T-helper 2 cell treated with Interferon-gamma antibody and Interleukin-4, amounts not matched to agents 5 μg/mL and 100 μg/mL, for 36 hours (primary cell): Measurements from ENCODE around the gene SPARCL1.

Experiments
- DNase-seq: peaks from one replicate; pipeline ENCODE4 v3.0.0; 2021; ENCODE audit warnings: low spot score
- H3K27ac Mint-ChIP-seq: one replicate; pipeline ENCODE4 v1.8.0; 2021; ENCODE audit warnings: mild to moderate bottlenecking, mixed read lengths
- H3K27me3 Mint-ChIP-seq: one replicate; pipeline ENCODE4 v1.8.0; 2021; ENCODE audit warnings: low read depth, mixed read lengths
- H3K36me3 Mint-ChIP-seq: one replicate; pipeline ENCODE4 v1.8.0; 2021; ENCODE audit warnings: low read depth, mixed read lengths
- H3K4me1 Mint-ChIP-seq: one replicate; pipeline ENCODE4 v1.8.0; 2021; ENCODE audit warnings: low read depth, mixed read lengths
- H3K4me3 Mint-ChIP-seq: one replicate; pipeline ENCODE4 v1.8.0; 2022; ENCODE audit warnings: mild to moderate bottlenecking, moderate library complexity, mixed read lengths
- H3K9me3 Mint-ChIP-seq: one replicate; pipeline ENCODE4 v1.8.0; 2021; ENCODE audit warnings: mixed read lengths

Gene SPARCL1

GRCh38 chr4:87551361-87551760 is 22.2 kb upstream of the SPARCL1 start:
- no peak overlapping the region for H3K4me3 Mint-ChIP-seq
- H3K27ac Mint-ChIP-seq = no peak overlapping the region
- no peak for DNase-seq
- H3K27me3 Mint-ChIP-seq = peaks cover 23% of the 10 kb centered on the region
- no peaks in the 10 kb centered on the region for H3K9me3 Mint-ChIP-seq
- no peaks in the 10 kb centered on the region for H3K4me1 Mint-ChIP-seq
- peaks cover 2% of the 10 kb centered on the region for H3K36me3 Mint-ChIP-seq

GRCh38 chr4:87547016-87547708 is 18.0 kb upstream of the SPARCL1 start:
- H3K4me3 Mint-ChIP-seq = no peak overlapping the region
- no peak for DNase-seq
- no peaks in the 10 kb centered on the region for H3K9me3 Mint-ChIP-seq
- peaks cover 16% of the 10 kb centered on the region for H3K27me3 Mint-ChIP-seq
- no peaks in the 10 kb centered on the region for H3K4me1 Mint-ChIP-seq
- no peak overlapping the region for H3K27ac Mint-ChIP-seq
- peaks cover 2% of the 10 kb centered on the region for H3K36me3 Mint-ChIP-seq

GRCh38 chr4:87545052-87545451 is 15.9 kb upstream of the SPARCL1 start:
- peaks cover 11% of the 10 kb centered on the region for H3K27me3 Mint-ChIP-seq
- peaks cover under 1% of the 10 kb centered on the region for H3K36me3 Mint-ChIP-seq
- no peak overlapping the region for H3K4me3 Mint-ChIP-seq
- no peak for DNase-seq
- H3K9me3 Mint-ChIP-seq = no peaks in the 10 kb centered on the region
- no peaks in the 10 kb centered on the region for H3K4me1 Mint-ChIP-seq
- H3K27ac Mint-ChIP-seq = no peak overlapping the region

GRCh38 chr4:87543835-87544461 is 14.8 kb upstream of the SPARCL1 start:
- Mint-ChIP-seq H3K36me3 (no peaks in the 10 kb centered on the region), H3K4me1 (no peaks in the 10 kb centered on the region), H3K27me3 (peaks cover 7% of the 10 kb centered on the region), H3K9me3 (no peaks in the 10 kb centered on the region), H3K27ac (no peak overlapping the region), H3K4me3 (no peak overlapping the region)
- DNase-seq = no peak

GRCh38 chr4:87542734-87543312 is 13.6 kb upstream of the SPARCL1 start:
- no peak for DNase-seq
- peaks cover 7% of the 10 kb centered on the region for H3K27me3 Mint-ChIP-seq
- no peaks in the 10 kb centered on the region for H3K36me3 Mint-ChIP-seq
- H3K4me3 Mint-ChIP-seq = no peak overlapping the region
- no peaks in the 10 kb centered on the region for H3K4me1 Mint-ChIP-seq
- no peak overlapping the region for H3K27ac Mint-ChIP-seq
- H3K9me3 Mint-ChIP-seq = no peaks in the 10 kb centered on the region

GRCh38 chr4:87541956-87542709 is 13.0 kb upstream of the SPARCL1 start:
- Mint-ChIP-seq H3K27me3 (peaks cover 7% of the 10 kb centered on the region), H3K9me3 (no peaks in the 10 kb centered on the region), H3K4me3 (no peak overlapping the region), H3K36me3 (no peaks in the 10 kb centered on the region), H3K4me1 (no peaks in the 10 kb centered on the region), H3K27ac (no peak overlapping the region)
- DNase-seq = no peak

- no peak for DNase-seq
- Mint-ChIP-seq H3K9me3 (no peaks in the 10 kb centered on the region), H3K4me3 (no peak overlapping the region), H3K27me3 (peaks cover 7% of the 10 kb centered on the region), H3K27ac (no peak overlapping the region), H3K4me1 (no peaks in the 10 kb centered on the region), H3K36me3 (no peaks in the 10 kb centered on the region)
Measured at GRCh38 chr4:87541521-87541920, 12.3 kb upstream of the SPARCL1 start.

GRCh38 chr4:87540146-87541058 is 11.2 kb upstream of the SPARCL1 start:
- H3K27me3 Mint-ChIP-seq = peaks cover 7% of the 10 kb centered on the region

GRCh38 chr4:87532907-87533306 is 3.7 kb upstream of the SPARCL1 start:
- no peaks in the 10 kb centered on the region for H3K36me3 Mint-ChIP-seq
- peaks cover 15% of the 10 kb centered on the region for H3K27me3 Mint-ChIP-seq
- DNase-seq = no peak
- no peak overlapping the region for H3K4me3 Mint-ChIP-seq
- H3K4me1 Mint-ChIP-seq = no peaks in the 10 kb centered on the region
- H3K9me3 Mint-ChIP-seq = no peaks in the 10 kb centered on the region
- H3K27ac Mint-ChIP-seq = no peak overlapping the region

More at GRCh38 chr4:87540146-87541058, 11.2 kb upstream of the SPARCL1 start:
- no peak overlapping the region for H3K27ac Mint-ChIP-seq
- H3K4me1 Mint-ChIP-seq = no peaks in the 10 kb centered on the region
- H3K4me3 Mint-ChIP-seq = no peak overlapping the region
- H3K36me3 Mint-ChIP-seq = no peaks in the 10 kb centered on the region
- no peak for DNase-seq
- H3K9me3 Mint-ChIP-seq = no peaks in the 10 kb centered on the region

- H3K36me3 Mint-ChIP-seq = no peaks in the 10 kb centered on the region
- no peak for DNase-seq
- H3K27me3 Mint-ChIP-seq = peaks cover 16% of the 10 kb centered on the region
- no peaks in the 10 kb centered on the region for H3K9me3 Mint-ChIP-seq
- H3K27ac Mint-ChIP-seq = no peak overlapping the region
- H3K4me3 Mint-ChIP-seq = no peak overlapping the region
- H3K4me1 Mint-ChIP-seq = no peaks in the 10 kb centered on the region
Measured at GRCh38 chr4:87532109-87532508, 2.9 kb upstream of the SPARCL1 start.

GRCh38 chr4:87531621-87532020 is 2.4 kb upstream of the SPARCL1 start:
- H3K4me1 Mint-ChIP-seq = no peaks in the 10 kb centered on the region
- no peak for DNase-seq
- no peaks in the 10 kb centered on the region for H3K9me3 Mint-ChIP-seq
- H3K27me3 Mint-ChIP-seq = peaks cover 16% of the 10 kb centered on the region
- no peaks in the 10 kb centered on the region for H3K36me3 Mint-ChIP-seq
- H3K4me3 Mint-ChIP-seq = no peak overlapping the region
- no peak overlapping the region for H3K27ac Mint-ChIP-seq

- H3K36me3 Mint-ChIP-seq = no peaks in the 10 kb centered on the region
- no peak for DNase-seq
- peaks cover 16% of the 10 kb centered on the region for H3K27me3 Mint-ChIP-seq
- H3K4me3 Mint-ChIP-seq = no peak overlapping the region
- no peaks in the 10 kb centered on the region for H3K4me1 Mint-ChIP-seq
- H3K9me3 Mint-ChIP-seq = no peaks in the 10 kb centered on the region
- H3K27ac Mint-ChIP-seq = no peak overlapping the region
Measured at GRCh38 chr4:87530868-87531267, 1.7 kb upstream of the SPARCL1 start.

GRCh38 chr4:87530229-87530628 is 1.1 kb upstream of the SPARCL1 start:
- no peak overlapping the region for H3K4me3 Mint-ChIP-seq
- H3K9me3 Mint-ChIP-seq = no peaks in the 10 kb centered on the region
- H3K36me3 Mint-ChIP-seq = no peaks in the 10 kb centered on the region
- H3K4me1 Mint-ChIP-seq = no peaks in the 10 kb centered on the region
- DNase-seq = no peak
- H3K27me3 Mint-ChIP-seq = peaks cover 16% of the 10 kb centered on the region
- no peak overlapping the region for H3K27ac Mint-ChIP-seq
